ENCODE measurements around the gene TRPM4.
"Not testable (repeated sequence)": the region's sequence is repeated elsewhere in the genome, so short reads cannot be mapped to it uniquely, and the experiment has no call there.

TRPM4 gene

DNA sequence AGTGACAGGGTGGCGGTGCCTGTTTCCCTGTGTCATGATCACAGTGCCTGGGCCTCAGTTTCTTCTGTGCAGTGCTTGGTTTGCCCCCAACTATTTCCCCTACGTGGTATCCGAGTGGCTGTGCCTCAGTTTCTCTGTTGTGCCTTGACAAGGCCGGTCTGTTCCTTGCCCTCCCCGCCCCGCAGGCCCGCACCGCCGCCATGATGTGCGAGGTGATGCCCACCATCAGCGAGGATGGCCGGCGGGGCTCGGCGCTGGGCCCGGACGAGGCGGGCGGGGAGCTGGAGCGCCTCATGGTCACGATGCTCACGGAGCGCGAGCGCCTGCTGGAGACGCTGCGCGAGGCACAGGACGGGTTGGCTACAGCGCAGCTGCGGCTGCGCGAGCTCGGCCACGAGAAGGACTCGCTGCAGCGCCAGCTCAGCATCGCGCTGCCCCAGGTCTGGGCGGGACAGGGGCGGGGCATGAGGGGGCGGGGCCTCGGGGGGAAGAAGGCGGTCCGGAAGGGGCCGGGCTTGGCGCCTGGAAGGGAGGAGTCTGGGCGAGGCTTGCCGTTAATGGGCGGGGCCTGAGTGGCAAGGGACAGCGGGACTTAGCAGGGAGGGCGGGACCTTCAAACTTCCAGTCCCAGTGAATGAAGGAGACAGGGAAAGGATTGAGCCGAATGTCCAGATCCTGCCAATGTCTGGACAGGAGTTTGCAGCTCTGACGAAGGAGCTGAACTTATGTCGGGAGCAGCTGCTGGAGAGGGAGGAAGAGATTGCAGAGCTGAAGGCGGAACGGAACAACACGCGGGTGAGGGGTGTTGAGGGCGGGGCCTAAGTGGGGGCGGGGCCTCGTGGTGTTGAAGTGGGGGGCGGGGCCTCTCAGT, 29.7 kb upstream of the TRPM4 start:
- DNase-seq, result peak; percentile 96

DNA sequence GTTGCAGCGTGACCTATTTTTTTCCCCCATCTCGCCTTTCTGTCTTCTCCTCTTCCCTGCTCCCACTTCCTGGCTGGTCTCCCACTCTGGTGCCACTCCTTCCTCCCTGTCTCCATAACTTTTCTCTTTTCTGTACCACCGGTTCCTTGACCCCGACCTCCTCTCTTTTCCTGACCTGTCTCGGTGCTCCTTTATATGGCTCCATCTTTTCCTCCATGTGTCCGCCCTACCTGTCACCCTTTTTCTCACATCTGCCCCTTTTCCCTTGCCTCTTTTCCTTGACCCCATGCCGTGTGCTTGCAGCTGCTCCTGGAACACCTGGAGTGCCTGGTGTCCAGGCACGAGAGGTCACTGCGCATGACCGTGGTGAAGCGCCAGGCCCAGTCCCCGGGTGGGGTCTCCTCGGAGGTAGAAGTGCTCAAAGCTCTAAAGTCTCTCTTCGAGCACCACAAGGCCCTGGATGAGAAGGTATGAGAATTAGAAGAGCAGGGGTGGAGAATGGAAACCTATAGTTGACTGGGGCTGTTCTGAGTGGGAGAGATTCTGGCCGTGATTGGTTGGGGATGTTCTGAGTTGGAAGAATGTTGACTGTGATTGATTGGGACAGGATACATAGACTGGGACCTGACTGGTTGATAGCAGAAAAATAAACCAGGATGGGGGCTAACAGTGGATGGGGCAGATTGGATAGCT, 28.9 kb upstream of the TRPM4 start:
- no peak for DNase-seq

- DNase-seq, result no peak
These were observed 28.4 kb upstream of the TRPM4 start for GRCh38 chr19:49129238-49129583.

DNA sequence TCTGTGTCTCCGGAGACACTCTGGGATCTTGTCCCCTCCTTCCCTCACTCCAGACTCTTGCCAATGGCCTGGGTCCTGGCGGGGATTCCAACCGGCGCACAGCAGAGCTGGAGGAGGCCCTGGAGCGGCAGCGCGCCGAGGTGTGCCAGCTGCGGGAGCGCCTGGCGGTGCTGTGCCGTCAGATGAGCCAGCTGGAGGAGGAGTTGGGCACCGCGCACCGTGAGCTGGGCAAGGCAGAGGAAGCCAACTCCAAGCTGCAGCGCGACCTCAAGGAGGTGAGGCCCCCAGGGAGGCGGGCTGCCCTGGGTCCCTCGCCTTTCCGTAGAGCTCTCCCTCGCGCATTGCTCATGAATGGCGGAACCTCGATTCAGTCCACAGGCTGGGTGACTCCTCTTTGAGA, 27.3 kb upstream of the TRPM4 start:
- no peak for DNase-seq

DNA sequence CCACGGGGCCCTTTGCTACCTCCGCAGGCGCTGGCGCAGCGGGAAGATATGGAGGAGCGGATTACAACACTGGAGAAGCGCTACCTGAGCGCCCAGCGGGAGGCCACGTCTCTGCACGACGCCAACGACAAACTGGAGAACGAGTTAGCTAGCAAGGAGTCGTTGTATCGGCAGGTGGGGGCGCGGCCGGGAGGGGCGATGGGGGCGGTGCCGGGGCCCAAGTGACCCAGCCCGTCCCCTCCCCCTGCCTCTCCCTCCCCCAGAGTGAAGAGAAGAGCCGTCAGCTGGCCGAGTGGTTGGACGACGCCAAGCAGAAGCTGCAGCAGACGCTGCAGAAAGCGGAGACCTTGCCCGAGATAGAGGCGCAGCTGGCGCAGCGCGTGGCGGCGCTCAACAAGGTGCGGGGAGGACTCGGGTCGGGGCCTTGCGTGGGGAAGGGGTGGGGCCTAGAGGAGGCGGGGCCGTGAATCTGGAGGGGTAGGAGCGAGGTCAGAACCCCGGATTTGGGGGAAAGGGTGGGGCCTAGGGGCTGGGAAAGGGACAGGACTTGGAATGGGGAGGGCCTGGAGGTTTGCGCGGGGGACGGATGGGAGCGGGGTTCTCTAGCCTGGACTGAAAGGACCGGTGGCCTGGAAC, 24.5 kb upstream of the TRPM4 start:
- DNase-seq, result peak; percentile 62

GRCh38 chr19:49133621-49134454, 23.8 kb upstream of the TRPM4 start:
- peak; percentile 70 for DNase-seq

- no peak for DNase-seq
These were observed 21.9 kb upstream of the TRPM4 start for GRCh38 chr19:49135686-49136085.

GRCh38 chr19:49136771-49137171, 20.8 kb upstream of the TRPM4 start:
- DNase-seq, result no peak

- no peak for DNase-seq
These were observed 16.6 kb upstream of the TRPM4 start for GRCh38 chr19:49140951-49141350.

DNA sequence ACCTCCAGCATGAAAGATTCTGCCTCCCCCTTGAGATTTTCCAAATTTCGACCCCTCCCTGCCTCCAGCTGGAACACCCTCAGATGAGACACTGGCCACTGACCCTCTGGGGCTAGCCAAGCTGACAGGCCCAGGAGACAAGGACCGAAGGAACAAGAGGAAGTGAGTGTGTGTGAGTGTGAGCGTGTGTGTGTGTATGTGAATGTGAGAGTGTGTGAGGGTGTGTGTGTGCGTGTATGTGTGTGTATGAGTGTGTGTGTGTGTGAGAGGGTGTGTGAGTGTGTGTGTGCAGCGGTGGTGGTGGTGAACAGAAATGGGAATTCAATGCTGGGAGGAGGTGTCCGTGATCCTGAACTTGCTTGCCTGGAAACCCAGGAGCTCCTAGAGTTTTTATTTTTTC, 16.2 kb upstream of the TRPM4 start:
- DNase-seq, result no peak

DNA sequence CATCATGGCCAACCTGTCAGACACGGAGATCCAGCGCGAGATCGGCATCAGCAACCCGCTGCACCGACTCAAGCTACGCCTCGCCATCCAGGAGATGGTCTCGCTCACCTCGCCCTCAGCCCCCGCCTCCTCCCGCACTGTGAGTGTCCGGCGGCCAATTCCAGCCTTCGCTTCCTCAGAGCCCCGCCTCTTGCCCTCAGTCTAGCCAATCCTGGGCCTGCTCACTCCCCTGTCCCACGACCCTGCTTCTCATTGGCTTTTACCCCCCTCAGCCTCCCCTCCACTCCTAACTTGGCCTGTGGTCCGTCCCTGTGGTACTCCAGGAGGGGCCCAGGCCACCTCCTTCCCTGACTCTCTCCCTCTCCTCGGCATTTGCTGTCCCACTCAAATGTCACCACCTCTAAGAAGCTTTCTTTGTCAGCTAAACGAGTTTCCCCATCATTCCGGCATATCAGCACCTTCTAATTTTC, 14.7 kb upstream of the TRPM4 start:
- peak; percentile 57 for DNase-seq

DNA sequence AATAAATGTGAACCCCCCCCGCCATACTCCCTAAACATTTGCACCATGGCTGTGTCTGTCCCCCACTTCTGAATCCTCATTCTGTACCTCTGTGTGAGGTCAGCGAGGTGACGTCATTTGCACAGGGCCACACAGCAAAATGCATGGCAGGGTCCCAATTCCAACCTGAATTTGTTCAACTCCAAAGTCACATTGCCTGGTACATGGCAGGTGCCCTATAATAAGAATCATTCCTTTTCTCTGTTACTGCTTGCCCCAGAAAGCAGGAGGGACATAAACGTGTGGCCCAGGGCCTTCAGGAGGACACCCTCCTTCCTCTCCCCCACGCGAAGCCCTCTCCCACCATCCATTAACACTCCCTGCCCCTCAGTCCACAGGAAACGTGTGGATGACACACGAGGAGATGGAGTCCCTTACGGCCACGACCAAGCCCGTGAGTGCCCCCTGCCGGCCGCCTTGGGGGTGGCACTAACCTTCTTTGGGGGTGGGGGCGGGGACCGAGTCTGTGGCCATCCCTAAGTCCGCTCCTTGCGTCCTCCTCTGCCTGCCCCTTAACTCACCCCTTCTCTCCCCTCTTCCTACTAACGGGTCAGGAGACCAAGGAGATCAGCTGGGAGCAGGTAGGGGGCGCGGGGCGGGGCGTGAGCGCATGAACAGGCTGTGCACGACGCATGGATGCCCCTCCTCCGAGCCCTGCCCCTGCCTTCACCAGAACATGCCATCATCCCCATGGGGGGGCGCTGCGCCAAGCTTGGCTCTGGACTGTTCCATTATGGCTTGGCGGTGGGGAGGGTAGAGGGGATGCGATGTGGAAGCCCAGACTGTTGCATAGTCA, 11.8 kb upstream of the TRPM4 start:
- peak; percentile 84 for DNase-seq

GRCh38 chr19:49146408-49146770, 11.2 kb upstream of the TRPM4 start:
- DNase-seq, result not testable (repeated sequence)

- no peak for DNase-seq
These were observed 9.4 kb upstream of the TRPM4 start for GRCh38 chr19:49148044-49148682.

DNA sequence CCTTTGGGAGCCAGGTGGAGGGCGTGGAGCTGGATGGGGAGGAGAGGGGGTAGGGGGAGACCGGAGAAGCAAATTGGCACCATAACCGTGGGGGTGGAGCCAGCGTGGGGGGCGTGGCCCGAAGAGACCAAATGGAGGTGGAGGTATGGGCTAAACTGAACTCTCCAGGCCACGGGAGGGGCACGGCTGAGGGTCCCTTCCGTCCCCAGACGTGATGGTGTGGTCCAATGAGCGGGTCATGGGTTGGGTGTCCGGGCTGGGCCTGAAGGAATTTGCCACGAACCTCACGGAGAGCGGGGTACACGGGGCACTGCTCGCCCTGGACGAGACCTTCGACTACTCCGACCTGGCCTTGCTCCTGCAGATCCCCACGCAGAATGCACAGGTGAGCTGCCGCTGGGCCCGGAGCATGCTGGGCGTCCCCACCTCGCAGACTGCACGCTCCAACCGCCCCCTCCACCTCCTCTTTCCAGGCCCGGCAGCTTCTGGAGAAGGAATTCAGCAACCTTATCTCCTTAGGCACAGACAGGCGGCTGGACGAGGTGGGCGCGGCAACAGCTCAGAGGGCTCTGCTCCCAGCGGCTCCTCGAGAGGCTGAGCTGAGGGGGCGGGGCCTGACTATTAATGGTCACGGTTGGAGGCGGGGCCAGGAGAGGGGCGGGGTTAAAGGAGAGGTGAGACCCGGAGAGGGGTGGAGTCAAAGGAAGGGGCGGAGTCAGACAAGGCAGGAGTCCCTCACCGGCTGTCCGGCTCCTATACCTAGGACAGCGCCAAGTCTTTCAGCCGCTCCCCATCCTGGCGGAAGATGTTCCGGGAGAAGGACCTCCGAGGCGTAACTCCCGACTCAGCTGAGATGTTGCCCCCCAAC, 8.6 kb upstream of the TRPM4 start:
- DNase-seq, result peak; percentile 76

DNA sequence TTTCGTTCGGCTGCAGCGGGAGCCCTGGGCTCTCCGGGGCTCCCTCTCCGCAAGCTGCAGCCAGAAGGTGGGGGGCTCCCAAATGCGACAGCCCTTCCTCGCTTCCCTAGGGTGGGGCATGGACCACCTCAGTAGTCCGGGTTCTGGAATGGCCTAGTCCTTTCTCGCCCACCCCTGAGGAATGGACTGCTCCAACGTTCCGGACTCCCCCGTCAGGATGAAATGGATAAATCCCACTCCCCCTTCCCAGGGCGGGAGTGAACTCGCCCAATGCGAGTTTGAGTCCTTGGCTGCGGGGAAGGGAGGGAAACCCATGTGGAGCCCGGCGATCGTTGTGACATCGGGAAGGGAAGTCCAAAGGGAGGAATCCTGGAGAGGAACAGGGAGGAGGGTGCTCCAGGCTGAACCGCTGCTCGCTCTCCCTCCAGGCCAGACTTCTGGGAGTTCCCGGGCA, 7.9 kb upstream of the TRPM4 start:
- DNase-seq, result peak; percentile 36

DNA sequence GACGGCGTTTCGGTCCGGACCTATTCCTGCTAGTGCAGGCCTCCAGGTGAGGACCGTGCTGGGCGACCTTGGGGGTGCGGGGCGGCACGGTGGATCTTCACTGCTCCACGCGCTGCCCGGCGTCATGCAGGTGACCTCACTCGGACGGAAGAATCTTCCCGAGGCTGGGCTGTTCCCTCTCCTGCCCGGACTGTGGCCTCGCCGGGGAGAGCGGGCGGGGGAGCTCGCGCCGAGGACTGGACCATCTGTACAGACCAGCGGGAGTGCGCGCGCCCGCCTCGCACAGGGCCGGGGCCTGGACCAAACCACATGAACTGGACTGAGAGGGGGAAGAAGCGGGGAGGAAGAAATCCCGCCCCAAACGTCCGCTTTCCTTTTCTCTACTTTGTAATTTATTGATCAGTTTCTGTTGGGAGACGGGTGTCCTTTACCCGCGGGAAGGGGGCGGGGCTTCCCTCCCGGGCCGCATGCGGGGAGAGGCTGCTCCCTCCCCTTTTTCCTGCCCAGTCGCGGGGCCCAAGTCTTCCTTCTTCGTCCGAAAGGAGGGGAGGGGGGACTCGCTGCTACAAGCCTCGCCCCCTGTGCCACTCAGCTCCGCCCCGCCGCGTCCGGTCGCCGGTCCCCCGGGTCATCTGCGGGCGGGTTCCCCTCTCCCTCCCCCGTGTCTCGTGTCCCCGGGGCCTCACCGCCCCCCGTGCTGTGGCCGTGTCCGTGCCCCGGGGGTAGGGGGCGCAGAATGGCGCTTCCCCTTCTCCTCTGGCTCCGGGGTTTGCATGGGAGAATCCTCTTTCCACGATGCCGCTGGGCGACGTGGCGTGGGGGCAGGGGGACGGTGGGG, 7.3 kb upstream of the TRPM4 start:
- peak; percentile 50 for DNase-seq

DNA sequence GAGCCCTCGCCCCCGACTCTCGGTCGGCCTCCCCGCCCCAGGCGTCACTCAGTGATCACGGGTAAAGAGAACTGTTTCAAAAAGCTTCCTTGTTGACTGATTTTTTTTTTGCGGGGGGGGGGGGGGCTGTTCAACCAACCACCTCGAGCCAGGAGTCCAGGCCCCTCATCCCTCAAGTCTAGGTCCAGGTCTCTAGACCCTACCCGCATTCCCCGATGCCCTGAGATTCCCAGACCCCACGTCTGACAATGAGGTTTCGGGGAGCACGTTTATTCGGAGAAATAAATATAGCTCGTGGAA, 6.7 kb upstream of the TRPM4 start:
- DNase-seq, result no peak

DNA sequence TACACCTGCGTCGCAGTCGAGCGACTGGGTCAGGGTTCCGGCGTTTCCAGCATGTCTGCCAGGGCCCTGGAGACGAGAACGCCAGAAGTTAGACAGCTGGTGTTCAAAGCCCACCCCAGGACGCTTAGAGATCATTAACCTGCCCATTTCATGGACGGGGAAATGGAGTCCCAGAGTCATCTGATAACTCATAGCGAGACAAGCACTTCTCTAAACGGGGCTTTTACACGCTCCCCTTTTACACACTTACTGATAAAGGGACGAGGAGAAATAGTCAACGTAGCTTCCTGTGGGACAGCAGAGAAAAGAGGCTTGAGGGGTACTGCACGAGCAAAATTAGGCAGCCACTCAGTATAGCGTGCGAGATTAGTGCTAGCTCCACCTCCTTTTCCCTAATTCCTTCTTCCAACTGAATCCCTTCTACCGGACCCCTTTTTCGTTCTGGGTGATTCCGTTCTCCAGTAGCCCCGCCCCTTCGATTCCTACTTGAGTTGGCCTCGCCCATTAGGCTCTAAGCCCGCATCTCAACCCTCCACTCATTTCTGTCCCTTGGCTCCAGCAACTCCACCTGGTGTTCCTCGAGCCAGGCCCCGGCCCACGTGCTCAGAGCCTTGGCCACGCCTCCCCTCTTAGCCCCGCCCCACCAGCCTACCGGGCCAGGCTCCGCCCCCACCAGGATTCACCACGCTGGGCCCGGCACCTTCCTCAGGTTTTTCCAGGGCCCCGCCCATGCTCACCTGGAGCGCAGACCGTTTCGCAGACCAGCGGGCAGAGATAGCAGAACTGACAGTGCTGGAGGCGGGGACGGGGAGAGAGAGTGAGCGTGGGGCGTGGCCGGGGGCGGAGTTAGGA, 6.1 kb upstream of the TRPM4 start:
- peak; percentile 48 for DNase-seq

All from activated T-cell treated with anti-CD3 and anti-CD28 coated beads, Interleukin-2, amount 50 U/mL, for 1 hour (primary cell).